Dendritic cell treated with granulocyte-macrophage colony-stimulating factor and Interleukin-4, amounts not matched to agents 40 ng/mL and 50 ng/mL, for 4 days (primary cell): Measurements from ENCODE around the gene TUBB.
"Not testable (repeated sequence)": the region's sequence is repeated elsewhere in the genome, so short reads cannot be mapped to it uniquely, and the experiment has no call there.

Source experiments
- H3K27ac Mint-ChIP-seq: one replicate; pipeline ENCODE4 v1.8.0; 2022; ENCODE audit warnings: mild to moderate bottlenecking, mixed read lengths
- H3K27me3 Mint-ChIP-seq: one replicate; pipeline ENCODE4 v1.8.0; 2022; ENCODE audit warnings: mild to moderate bottlenecking, mixed read lengths
- H3K36me3 Mint-ChIP-seq: one replicate; pipeline ENCODE4 v1.8.0; 2022; ENCODE audit warnings: low read depth, mixed read lengths
- H3K4me1 Mint-ChIP-seq: one replicate; pipeline ENCODE4 v1.8.0; 2022; ENCODE audit warnings: low read depth, mixed read lengths
- H3K4me3 Mint-ChIP-seq: one replicate; pipeline ENCODE4 v1.8.0; 2022; ENCODE audit warnings: mild to moderate bottlenecking, moderate library complexity, mixed read lengths
- H3K9me3 Mint-ChIP-seq: one replicate; pipeline ENCODE4 v1.8.0; 2022; ENCODE audit warnings: mixed read lengths
- intact Hi-C: fragments of 100-400 bp; cut with micrococcal nuclease; formaldehyde crosslinking; loops from one replicate; pipeline ENCODE4 v1.15.0; 2022

The TUBB gene

GRCh38 chr6:30720738-30721197 is 616 bp downstream of the TUBB start:
- Mint-ChIP-seq H3K4me3 (peak overlapping the region; percentile 87), H3K4me1 (peaks cover 66% of the 10 kb centered on the region), H3K27ac (peak overlapping the region; percentile 98), H3K36me3 (peaks cover 68% of the 10 kb centered on the region), H3K27me3 (no peaks in the 10 kb centered on the region), H3K9me3 (no peaks in the 10 kb centered on the region)
- intact Hi-C loops, result loop anchor here (1.0 to 10.0 kb wide), 2 partner anchors 103 to 236 kb away; partner anchors contain the start of genes HLA-E, MRPS18B and PPP1R10

- H3K9me3 Mint-ChIP-seq, result no peaks in the 10 kb centered on the region
- no peaks in the 10 kb centered on the region for H3K27me3 Mint-ChIP-seq
- peak overlapping the region; percentile 98 for H3K27ac Mint-ChIP-seq
- peaks cover 59% of the 10 kb centered on the region for H3K4me1 Mint-ChIP-seq
- peaks cover 74% of the 10 kb centered on the region for H3K36me3 Mint-ChIP-seq
- H3K4me3 Mint-ChIP-seq, result peak overlapping the region; percentile 87
- intact Hi-C loops, result loop anchor here (1.0 to 10.0 kb wide), 3 partner anchors 21 to 237 kb away; partner anchors contain the start of genes FLOT1 and HLA-E
Observed at GRCh38 chr6:30721198-30722024, 1.3 kb downstream of the TUBB start.

GRCh38 chr6:30722025-30722279 is 1.8 kb downstream of the TUBB start:
- H3K9me3 Mint-ChIP-seq, H3K27me3 Mint-ChIP-seq: not testable (repeated sequence)
- H3K27ac Mint-ChIP-seq, result peak overlapping the region; percentile 98
- peak overlapping the region; percentile 87 for H3K4me3 Mint-ChIP-seq
- H3K4me1 Mint-ChIP-seq, result peaks cover 54% of the 10 kb centered on the region
- intact Hi-C loops, result loop anchor here (1.0 to 10.0 kb wide), 3 partner anchors 21 to 237 kb away; partner anchors contain the start of genes FLOT1 and HLA-E
- H3K36me3 Mint-ChIP-seq, result peaks cover 75% of the 10 kb centered on the region

- Mint-ChIP-seq H3K9me3 (no peaks in the 10 kb centered on the region), H3K36me3 (peaks cover 76% of the 10 kb centered on the region), H3K27ac (peak overlapping the region; percentile 98), H3K27me3 (no peaks in the 10 kb centered on the region), H3K4me3 (peak overlapping the region; percentile 87), H3K4me1 (peaks cover 51% of the 10 kb centered on the region)
- intact Hi-C loops, result loop anchor here (1.0 to 10.0 kb wide), 3 partner anchors 20 to 238 kb away; partner anchors contain the start of genes FLOT1 and HLA-E
Observed at GRCh38 chr6:30722280-30723112, 2.3 kb downstream of the TUBB start.

GRCh38 chr6:30723159-30723842 is 3.1 kb downstream of the TUBB start:
- not testable (repeated sequence) for H3K4me3 Mint-ChIP-seq, H3K27ac Mint-ChIP-seq, H3K9me3 Mint-ChIP-seq, H3K27me3 Mint-ChIP-seq
- intact Hi-C loops, result loop anchor here (2.0 to 10.0 kb wide), 2 partner anchors 20 to 238 kb away; partner anchors contain the start of genes FLOT1 and HLA-E
- peaks cover 84% of the 10 kb centered on the region for H3K36me3 Mint-ChIP-seq
- peaks cover 52% of the 10 kb centered on the region for H3K4me1 Mint-ChIP-seq

- intact Hi-C loops, result loop anchor here (2.0 to 10.0 kb wide), 2 partner anchors 19 to 239 kb away; partner anchors contain the start of genes FLOT1 and HLA-E
- Mint-ChIP-seq H3K4me1 (peaks cover 52% of the 10 kb centered on the region), H3K36me3 (peaks cover 92% of the 10 kb centered on the region), H3K27ac (peak overlapping the region; percentile 11)
- not testable (repeated sequence) for H3K27me3 Mint-ChIP-seq, H3K4me3 Mint-ChIP-seq, H3K9me3 Mint-ChIP-seq
Observed at GRCh38 chr6:30723843-30724741, 3.9 kb downstream of the TUBB start.

GRCh38 chr6:30724906-30725667 is 4.9 kb downstream of the TUBB start:
- H3K9me3 Mint-ChIP-seq, result no peaks in the 10 kb centered on the region
- peaks cover 94% of the 10 kb centered on the region for H3K36me3 Mint-ChIP-seq
- intact Hi-C loops, result loop anchor here (5.0 to 10.0 kb wide), 2 partner anchors 152 to 240 kb away; partner anchors contain the start of gene HLA-E
- H3K4me1 Mint-ChIP-seq, result peaks cover 49% of the 10 kb centered on the region
- H3K27ac Mint-ChIP-seq, result peak overlapping the region; percentile 60
- H3K27me3 Mint-ChIP-seq, result no peaks in the 10 kb centered on the region
- no peak overlapping the region for H3K4me3 Mint-ChIP-seq

- no peaks in the 10 kb centered on the region for H3K27me3 Mint-ChIP-seq
- peaks cover 57% of the 10 kb centered on the region for H3K4me1 Mint-ChIP-seq
- no peak overlapping the region for H3K4me3 Mint-ChIP-seq
- H3K9me3 Mint-ChIP-seq, result no peaks in the 10 kb centered on the region
- no peak overlapping the region for H3K27ac Mint-ChIP-seq
- peaks cover 94% of the 10 kb centered on the region for H3K36me3 Mint-ChIP-seq
- intact Hi-C loops, result loop anchor here (5.0 to 10.0 kb wide), 2 partner anchors 151 to 241 kb away; partner anchors contain the start of gene HLA-E
Observed at GRCh38 chr6:30725713-30726505, 5.8 kb downstream of the TUBB start.

GRCh38 chr6:30726506-30727413 is 6.6 kb downstream of the TUBB start:
- Mint-ChIP-seq H3K36me3 (peaks cover 92% of the 10 kb centered on the region), H3K27me3 (no peaks in the 10 kb centered on the region), H3K9me3 (no peaks in the 10 kb centered on the region), H3K27ac (no peak overlapping the region), H3K4me1 (peaks cover 56% of the 10 kb centered on the region), H3K4me3 (no peak overlapping the region)
- intact Hi-C loops, result loop anchor here (5.0 to 10.0 kb wide), 2 partner anchors 151 to 242 kb away; partner anchors contain the start of gene HLA-E

- Mint-ChIP-seq H3K4me3 (no peak overlapping the region), H3K27ac (peak overlapping the region; percentile 51), H3K36me3 (peaks cover 92% of the 10 kb centered on the region), H3K27me3 (no peaks in the 10 kb centered on the region), H3K9me3 (no peaks in the 10 kb centered on the region), H3K4me1 (peaks cover 43% of the 10 kb centered on the region)
- intact Hi-C loops, result loop anchor here (5.0 to 10.0 kb wide), 2 partner anchors 149 to 243 kb away; partner anchors contain the start of gene HLA-E
Observed at GRCh38 chr6:30727920-30728553, 7.9 kb downstream of the TUBB start.
